Measurements from ENCODE around the gene RGCC. TPM values are rescaled to one million over a fixed set of nuclear protein-coding genes. Genes with fewer than 3 reads are reported as not detected.

Gene RGCC
- polyA plus RNA-seq, 2 of the 4 experiments (the other 2 are of a cell fraction), result 0.43 to 1.3 TPM

DNA sequence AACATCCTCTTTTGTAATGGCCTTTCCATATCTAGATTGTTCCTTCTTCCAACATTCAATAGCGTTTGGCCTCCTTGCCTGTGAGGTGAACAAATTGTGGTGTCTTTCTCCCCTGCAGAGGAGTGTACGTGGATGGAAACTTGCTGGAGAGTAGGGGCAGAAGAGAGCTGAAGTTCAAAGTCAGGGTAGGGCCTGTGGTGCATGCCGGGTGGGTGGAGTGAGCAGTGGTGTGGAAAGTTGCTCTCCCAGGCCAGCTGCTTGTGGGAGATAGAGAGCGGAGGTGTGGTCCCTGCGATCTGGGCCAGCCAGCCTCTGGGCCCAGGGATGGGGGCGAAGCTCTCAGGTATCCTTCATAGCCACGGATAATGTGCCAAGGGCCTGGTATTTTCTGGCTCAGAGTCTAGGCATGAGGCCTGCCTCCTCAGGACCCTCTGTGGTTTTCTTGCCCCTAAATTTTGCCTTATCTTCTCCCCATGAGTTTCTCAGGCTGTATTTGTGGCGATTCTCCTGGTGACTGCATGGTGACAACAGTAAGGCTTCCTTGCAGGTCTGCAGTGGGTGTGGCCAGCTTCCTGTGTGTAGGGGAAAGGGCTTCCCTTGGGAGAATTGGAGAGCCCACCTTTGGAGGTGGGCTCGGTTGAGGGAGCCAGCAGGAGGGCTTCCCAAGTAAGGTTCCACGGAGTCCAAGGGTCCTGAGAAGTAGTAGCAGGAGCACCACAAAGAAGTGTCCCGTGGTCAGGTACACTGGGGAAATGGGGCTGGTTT, 6.7 kb downstream of the RGCC start:
- ATAC-seq, result no peak
- CTCF ChIA-PET, result no interaction called here
- no peak for FAIRE-seq

DNA sequence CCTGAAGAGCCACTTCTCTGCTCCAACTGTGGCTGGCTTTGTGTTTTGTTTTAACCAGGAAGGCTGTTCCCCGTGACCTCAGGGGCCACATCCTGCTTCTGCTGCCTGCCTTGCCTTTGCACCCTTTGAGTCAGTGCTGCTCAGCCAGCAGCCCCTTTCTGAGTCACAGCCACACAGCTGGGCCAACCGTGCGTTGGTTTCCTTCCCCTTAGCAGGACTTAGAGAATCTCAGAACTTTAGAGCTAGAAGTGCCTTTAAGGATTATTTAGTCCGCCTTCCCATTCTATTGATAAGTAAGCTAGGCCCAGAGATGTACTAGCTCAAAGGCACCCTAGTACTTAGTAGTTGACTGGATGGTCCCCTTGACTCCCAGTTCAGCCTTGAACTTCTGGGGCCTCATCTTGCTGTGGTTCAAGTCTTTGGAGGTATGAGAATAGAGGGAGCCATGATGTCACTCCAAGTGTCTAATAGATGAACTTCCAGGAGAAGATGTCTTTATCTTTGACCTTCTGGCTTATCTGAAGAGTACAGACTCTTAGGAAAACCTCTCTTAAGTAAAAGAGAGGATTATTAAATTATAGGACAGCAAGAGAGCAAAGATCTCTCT, 8.0 kb downstream of the RGCC start:
- POLR2A ChIA-PET, result no interaction called here
- Histone ChIP-seq H3K9me3 (no peaks in the 10 kb centered on the region), H3K4me2 (no peak overlapping the region), H3K4me1 (no peaks in the 10 kb centered on the region), H3K27ac (no peak overlapping the region), H3K4me3 (no peak overlapping the region)
- CTCF ChIA-PET, result no interaction called here
- FAIRE-seq (no peak), DNase-seq (ENCODE audit: low read depth in 1 of 2, low spot score in 1 of 2) (no peak), ATAC-seq (no peak)
- no peak for TF ChIP-seq NR3C1 (IDR thresholded peaks at IDR 0.05)
- 72% methylated on average over 4 of the region's 4 CpGs for WGBS (ENCODE audit: missing lambda C conversion rate)

More for the DNA sequence above, 6.7 kb downstream of the RGCC start:
- H3K4me1 ChIP-seq, result no peaks in the 10 kb centered on the region
- 82% methylated on average over 11 of the region's 11 CpGs for WGBS (ENCODE audit: missing lambda C conversion rate)
- TF ChIP-seq RARB (CRISPR knock-in tag; IDR thresholded peaks at IDR 0.05) (no peak), GATA3 (IDR thresholded peaks at IDR 0.05; ENCODE audit: borderline replicate concordance) (no peak), EHMT2 (IDR thresholded peaks at IDR 0.05; ENCODE audit: low read depth) (no peak), PHF8 (IDR thresholded peaks at IDR 0.05; ENCODE audit: borderline replicate concordance, low read depth) (no peak), FOSL2 (IDR thresholded peaks at IDR 0.05) (no peak), FOSL2 (CRISPR knock-in tag; IDR thresholded peaks at IDR 0.05) (no peak), JUNB (IDR thresholded peaks at IDR 0.05) (no peak)
- TF ChIP-seq, protein P1, sequence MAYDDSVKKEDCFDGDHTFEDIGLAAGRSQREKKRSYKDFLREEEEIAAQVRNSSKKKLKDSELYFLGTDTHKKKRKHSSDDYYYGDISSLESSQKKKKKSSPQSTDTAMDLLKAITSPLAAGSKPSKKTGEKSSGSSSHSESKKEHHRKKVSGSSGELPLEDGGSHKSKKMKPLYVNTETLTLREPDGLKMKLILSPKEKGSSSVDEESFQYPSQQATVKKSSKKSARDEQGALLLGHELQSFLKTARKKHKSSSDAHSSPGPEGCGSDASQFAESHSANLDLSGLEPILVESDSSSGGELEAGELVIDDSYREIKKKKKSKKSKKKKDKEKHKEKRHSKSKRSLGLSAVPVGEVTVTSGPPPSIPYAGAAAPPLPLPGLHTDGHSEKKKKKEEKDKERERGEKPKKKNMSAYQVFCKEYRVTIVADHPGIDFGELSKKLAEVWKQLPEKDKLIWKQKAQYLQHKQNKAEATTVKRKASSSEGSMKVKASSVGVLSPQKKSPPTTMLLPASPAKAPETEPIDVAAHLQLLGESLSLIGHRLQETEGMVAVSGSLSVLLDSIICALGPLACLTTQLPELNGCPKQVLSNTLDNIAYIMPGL (CRISPR knock-in tag; IDR thresholded peaks at IDR 0.05; ENCODE audit: borderline replicate concordance), result no peak
- no peak overlapping the region for H3K4me3 ChIP-seq
- H3K9me3 ChIP-seq, result no peaks in the 10 kb centered on the region
- no peak for DNase-seq (ENCODE audit: low read depth in 1 of 2, low spot score in 1 of 2)
- H3K27ac ChIP-seq, result no peak overlapping the region
- H3K4me2 ChIP-seq, result no peak overlapping the region
- POLR2A ChIA-PET, result no interaction called here

GRCh38 chr13:41465898-41466320, 8.6 kb downstream of the RGCC start:
- H3K4me1 ChIP-seq, result no peaks in the 10 kb centered on the region
- no peak for ATAC-seq
- DNase-seq (ENCODE audit: low read depth in 1 of 2, low spot score in 1 of 2), result no peak
- ChIA-PET CTCF (no interaction called here), POLR2A (no interaction called here)
- TF ChIP-seq, protein P1 (CRISPR knock-in tag; IDR thresholded peaks at IDR 0.05; ENCODE audit: borderline replicate concordance), result no peak
- TF ChIP-seq CHD2 (IDR thresholded peaks at IDR 0.05; ENCODE audit: low read length, partially characterized antibody) (no peak), BHLHE40 (IDR thresholded peaks at IDR 0.05; ENCODE audit: low read depth, low read length) (no peak), ESRRA (IDR thresholded peaks at IDR 0.05; ENCODE audit: borderline replicate concordance, low read length) (no peak), PHF8 (IDR thresholded peaks at IDR 0.05; ENCODE audit: borderline replicate concordance, low read depth) (no peak), RARB (CRISPR knock-in tag; IDR thresholded peaks at IDR 0.05) (no peak), HOXB5 (CRISPR knock-in tag; IDR thresholded peaks at IDR 0.05) (no peak), EHMT2 (IDR thresholded peaks at IDR 0.05; ENCODE audit: low read depth) (no peak), JUNB (IDR thresholded peaks at IDR 0.05) (no peak)
- no peak overlapping the region for H3K27ac ChIP-seq
- no peak for FAIRE-seq
- H3K4me2 ChIP-seq, result no peak overlapping the region
- WGBS (ENCODE audit: missing lambda C conversion rate), result 86% methylated on average over 1 of the region's 1 CpG
- H3K4me3 ChIP-seq, result no peak overlapping the region
- H3K9me3 ChIP-seq, result no peaks in the 10 kb centered on the region

DNA sequence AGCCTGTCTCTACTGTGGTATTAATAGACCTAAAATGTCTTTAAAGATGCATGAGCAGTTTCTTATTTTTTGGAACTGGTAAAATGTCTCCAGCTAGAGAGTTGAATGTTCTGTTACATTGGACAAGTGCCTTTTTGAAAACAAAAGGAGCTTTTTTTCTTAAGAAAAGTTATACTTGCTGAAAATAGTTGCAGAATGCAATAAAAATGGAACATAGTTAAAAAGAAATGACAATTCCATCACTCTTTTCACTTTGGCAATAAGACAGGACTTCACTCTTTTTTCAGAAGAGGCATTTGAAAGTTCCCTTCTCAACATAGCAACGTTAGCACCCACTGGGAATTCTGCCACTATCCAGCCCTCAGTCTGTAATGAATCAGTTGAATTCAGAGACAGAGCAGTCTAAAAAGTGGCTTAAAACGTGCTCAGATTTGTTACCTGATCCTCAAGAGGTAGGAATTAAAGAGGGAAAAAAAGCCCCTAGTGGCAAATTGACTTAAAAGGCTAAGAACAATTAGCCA, 10.1 kb downstream of the RGCC start:
- TF ChIP-seq NR3C1 (IDR thresholded peaks at IDR 0.05), result no peak
- no peak for TF ChIP-seq POLR2A (IDR thresholded peaks at IDR 0.05; ENCODE audit: low read length)
- TF ChIP-seq, protein P1 (CRISPR knock-in tag; IDR thresholded peaks at IDR 0.05; ENCODE audit: borderline replicate concordance), result no peak
- TF ChIP-seq PBX3 (IDR thresholded peaks at IDR 0.05), result no peak
- TF ChIP-seq ZNF302 (CRISPR knock-in tag; IDR thresholded peaks at IDR 0.05), result no peak
- no peak for ATAC-seq
- no peak for FAIRE-seq
- WGBS (ENCODE audit: missing lambda C conversion rate), result 29% methylated on average over 2 of the region's 2 CpGs
- H3K9me3 ChIP-seq, result no peaks in the 10 kb centered on the region
- H3K4me3 ChIP-seq, result no peak overlapping the region
- ChIA-PET CTCF (no interaction called here), POLR2A (no interaction called here)
- no peak for DNase-seq (ENCODE audit: low read depth in 1 of 2, low spot score in 1 of 2)
- H3K4me2 ChIP-seq, result no peak overlapping the region
- no peak overlapping the region for H3K27ac ChIP-seq
- no peaks in the 10 kb centered on the region for H3K4me1 ChIP-seq
